ENCODE data around the gene SLC13A3.

SLC13A3 gene

GRCh38 chr20:46587986-46588385, 63.3 kb downstream of the SLC13A3 start:
- H3K36me3 ChIP-seq (ENCODE audit: insufficient read depth, low read length): no peaks in the 10 kb centered on the region
- H3K4me3 ChIP-seq (ENCODE audit: low read length, poor library complexity, severe bottlenecking): no peak overlapping the region
- no peaks in the 10 kb centered on the region for H3K27me3 ChIP-seq (ENCODE audit: insufficient read depth, low read length, poor library complexity, severe bottlenecking)
- H3K9me2 ChIP-seq (replicated peaks; ENCODE audit: low read depth, low read length): no peaks in the 10 kb centered on the region
- no peaks in the 10 kb centered on the region for H3K9me3 ChIP-seq (ENCODE audit: insufficient read depth, low read depth, low read length)
- H4K20me1 ChIP-seq (ENCODE audit: insufficient read depth, low read length, poor library complexity, severe bottlenecking): no peaks in the 10 kb centered on the region
- peak overlapping the region; percentile 69 for H3K4me2 ChIP-seq (ENCODE audit: low read depth, low read length, poor library complexity, severe bottlenecking)
- H3F3A ChIP-seq (ENCODE audit: low read depth): peaks cover 3% of the 10 kb centered on the region; the same call in 1 of the 2 replicates
- peaks cover 38% of the 10 kb centered on the region for H3K4me1 ChIP-seq (ENCODE audit: insufficient read depth, low read length, poor library complexity, severe bottlenecking)
- no peaks in the 10 kb centered on the region for H3K79me2 ChIP-seq (ENCODE audit: insufficient read depth, low read length)
- TF ChIP-seq, protein P1, sequence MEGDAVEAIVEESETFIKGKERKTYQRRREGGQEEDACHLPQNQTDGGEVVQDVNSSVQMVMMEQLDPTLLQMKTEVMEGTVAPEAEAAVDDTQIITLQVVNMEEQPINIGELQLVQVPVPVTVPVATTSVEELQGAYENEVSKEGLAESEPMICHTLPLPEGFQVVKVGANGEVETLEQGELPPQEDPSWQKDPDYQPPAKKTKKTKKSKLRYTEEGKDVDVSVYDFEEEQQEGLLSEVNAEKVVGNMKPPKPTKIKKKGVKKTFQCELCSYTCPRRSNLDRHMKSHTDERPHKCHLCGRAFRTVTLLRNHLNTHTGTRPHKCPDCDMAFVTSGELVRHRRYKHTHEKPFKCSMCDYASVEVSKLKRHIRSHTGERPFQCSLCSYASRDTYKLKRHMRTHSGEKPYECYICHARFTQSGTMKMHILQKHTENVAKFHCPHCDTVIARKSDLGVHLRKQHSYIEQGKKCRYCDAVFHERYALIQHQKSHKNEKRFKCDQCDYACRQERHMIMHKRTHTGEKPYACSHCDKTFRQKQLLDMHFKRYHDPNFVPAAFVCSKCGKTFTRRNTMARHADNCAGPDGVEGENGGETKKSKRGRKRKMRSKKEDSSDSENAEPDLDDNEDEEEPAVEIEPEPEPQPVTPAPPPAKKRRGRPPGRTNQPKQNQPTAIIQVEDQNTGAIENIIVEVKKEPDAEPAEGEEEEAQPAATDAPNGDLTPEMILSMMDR (conservative IDR thresholded peaks at IDR 0.05; ENCODE audit: low read length): no peak
- no peak for TF ChIP-seq EZH2phosphoT487 (IDR thresholded peaks at IDR 0.05; ENCODE audit: borderline replicate concordance)
- H2AFZ ChIP-seq (ENCODE audit: low read length): peak overlapping the region; percentile 27; the same call in 1 of the 2 replicates
- peak overlapping the region; percentile 22 for H3K9ac ChIP-seq (ENCODE audit: low read depth, low read length, poor library complexity, severe bottlenecking)

DNA sequence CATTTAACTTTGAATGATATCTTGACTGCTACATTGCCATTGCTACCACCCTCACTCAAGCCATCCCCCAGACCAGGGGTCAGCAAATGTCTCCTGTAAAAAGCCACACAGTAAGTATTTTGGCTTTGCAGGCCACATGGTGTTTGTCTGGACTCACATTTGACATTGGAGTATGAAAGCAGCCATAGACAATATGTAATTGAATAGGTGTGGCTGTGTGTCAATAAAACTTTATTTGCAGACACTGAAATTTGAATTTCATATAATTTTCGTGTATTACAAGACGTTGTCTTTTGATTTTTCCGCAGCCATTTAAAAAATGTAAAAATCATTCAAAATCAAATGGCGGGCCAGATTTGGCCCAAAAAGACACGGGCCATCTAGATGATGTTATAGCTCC, 64.5 kb downstream of the SLC13A3 start:
- no peak for TF ChIP-seq EZH2phosphoT487 (IDR thresholded peaks at IDR 0.05; ENCODE audit: borderline replicate concordance)
- peaks cover 3% of the 10 kb centered on the region; the same call in 1 of the 2 replicates for H3F3A ChIP-seq (ENCODE audit: low read depth)
- H3K4me1 ChIP-seq (ENCODE audit: insufficient read depth, low read length, poor library complexity, severe bottlenecking): peaks cover 38% of the 10 kb centered on the region
- no peaks in the 10 kb centered on the region for H3K36me3 ChIP-seq (ENCODE audit: insufficient read depth, low read length)
- H3K9ac ChIP-seq (ENCODE audit: low read depth, low read length, poor library complexity, severe bottlenecking): no peak overlapping the region
- no peaks in the 10 kb centered on the region for H3K9me3 ChIP-seq (ENCODE audit: insufficient read depth, low read depth, low read length)
- no peaks in the 10 kb centered on the region for H3K27me3 ChIP-seq (ENCODE audit: insufficient read depth, low read length, poor library complexity, severe bottlenecking)
- no peaks in the 10 kb centered on the region for H3K9me2 ChIP-seq (replicated peaks; ENCODE audit: low read depth, low read length)
- H4K20me1 ChIP-seq (ENCODE audit: insufficient read depth, low read length, poor library complexity, severe bottlenecking): no peaks in the 10 kb centered on the region
- no peak overlapping the region for H3K4me2 ChIP-seq (ENCODE audit: low read depth, low read length, poor library complexity, severe bottlenecking)
- H3K4me3 ChIP-seq (ENCODE audit: low read length, poor library complexity, severe bottlenecking): no peak overlapping the region
- H3K79me2 ChIP-seq (ENCODE audit: insufficient read depth, low read length): no peaks in the 10 kb centered on the region
- H2AFZ ChIP-seq (ENCODE audit: low read length): no peak overlapping the region

DNA sequence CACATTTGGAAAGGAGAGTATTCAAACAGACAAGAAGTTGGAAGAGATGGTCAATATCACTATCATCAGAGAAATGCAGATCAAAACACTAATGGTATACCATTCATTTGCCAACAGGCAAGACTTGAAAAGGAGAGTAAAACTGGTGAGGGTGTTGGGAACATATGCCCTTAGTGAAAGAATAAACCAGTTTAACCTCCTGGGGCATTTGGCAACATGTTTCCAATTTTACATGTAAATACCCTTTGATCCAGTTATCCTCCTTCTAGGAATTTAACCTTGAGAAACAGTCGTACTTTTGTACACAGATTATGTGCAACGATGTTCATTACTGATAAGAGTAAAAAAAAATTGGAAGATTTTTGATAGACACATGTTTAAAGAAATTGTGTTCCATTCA, 66.8 kb downstream of the SLC13A3 start:
- no peak overlapping the region for H3K9ac ChIP-seq (ENCODE audit: low read depth, low read length, poor library complexity, severe bottlenecking)
- peaks cover 23% of the 10 kb centered on the region for H3K4me1 ChIP-seq (ENCODE audit: insufficient read depth, low read length, poor library complexity, severe bottlenecking)
- H3F3A ChIP-seq (ENCODE audit: low read depth): no peaks in the 10 kb centered on the region
- no peak overlapping the region for H2AFZ ChIP-seq (ENCODE audit: low read length)
- no peaks in the 10 kb centered on the region for H3K36me3 ChIP-seq (ENCODE audit: insufficient read depth, low read length)
- no peaks in the 10 kb centered on the region for H3K27me3 ChIP-seq (ENCODE audit: insufficient read depth, low read length, poor library complexity, severe bottlenecking)
- no peak overlapping the region for H3K4me3 ChIP-seq (ENCODE audit: low read length, poor library complexity, severe bottlenecking)
- no peaks in the 10 kb centered on the region for H3K9me2 ChIP-seq (replicated peaks; ENCODE audit: low read depth, low read length)
- H3K9me3 ChIP-seq (ENCODE audit: insufficient read depth, low read depth, low read length): no peaks in the 10 kb centered on the region
- no peaks in the 10 kb centered on the region for H3K79me2 ChIP-seq (ENCODE audit: insufficient read depth, low read length)
- H4K20me1 ChIP-seq (ENCODE audit: insufficient read depth, low read length, poor library complexity, severe bottlenecking): no peaks in the 10 kb centered on the region
- TF ChIP-seq, protein P1 (conservative IDR thresholded peaks at IDR 0.05; ENCODE audit: low read length): no peak
- no peak for TF ChIP-seq EZH2phosphoT487 (IDR thresholded peaks at IDR 0.05; ENCODE audit: borderline replicate concordance)
- H3K4me2 ChIP-seq (ENCODE audit: low read depth, low read length, poor library complexity, severe bottlenecking): no peak overlapping the region
